GM12878 (cell line): ENCODE data around the gene AVEN. TPM values are rescaled to one million over a fixed set of nuclear protein-coding genes. Genes with fewer than 3 reads are reported as not detected.

ENCODE experiments used
- ATAC-seq: fragments of 200-7000 bp; cut with Tn5 transposase; 3 replicates; pipeline ENCODE4 v1.9.1; 2020; ENCODE audit warnings: mild to moderate bottlenecking, moderate library complexity
- BruUV-seq: library from RNA; stranded (reverse); fragments of 400-500 nt; replicated peaks from 2 replicates; lab custom pipeline; 2021; lab: Mats Ljungman, UMichigan
- CTCF ChIA-PET: fragments of 300-600 bp; sonication (Branson Sonifier 250); formaldehyde crosslinking; extraction: SDS; loops from one replicate; lab custom pipeline; 2021; ENCODE audit warnings: inconsistent platforms; lab: Yijun Ruan, JAX
- POLR2A ChIA-PET: fragments of 350-600 bp; formaldehyde crosslinking; extraction: SDS; loops from one replicate; lab custom pipeline; 2021; ENCODE audit warnings: inconsistent platforms; lab: Charles Lee
- RAD21 ChIA-PET: fragments of 300-600 bp; sonication (Branson Sonifier 250); formaldehyde crosslinking; loops from one replicate; lab custom pipeline; 2023; ENCODE audit warnings: antibody characterized with exemption; ENCODE audit not compliant: unreplicated experiment; lab: Charles Lee
- SMC1A ChIA-PET: fragments of 300-600 bp; sonication (Branson Sonifier 250); formaldehyde crosslinking; loops from one replicate; lab custom pipeline; 2023; ENCODE audit not compliant: unreplicated experiment, uncharacterized antibody; lab: Charles Lee
- DNase-seq: peaks from one replicate; pipeline ENCODE4 v3.0.0-alpha.2; 2011; ENCODE audit warnings: low read depth, low spot score
- FAIRE-seq: peaks from 3 replicates; lab custom pipeline; 2011; peaks lifted over from hg19 to GRCh38; lab: Jason Lieb, UNC
- H2AFZ ChIP-seq: 2 replicates; pipeline ENCODE4 v1.6.0; 2011; ENCODE audit warnings: low read depth, low read length, control low read depth; ENCODE audit not compliant: control insufficient read depth
- H3K27ac ChIP-seq: 2 replicates; pipeline ENCODE4 v1.5.1; 2011; ENCODE audit warnings: control low read depth; ENCODE audit not compliant: control insufficient read depth, insufficient read depth
- H3K27me3 ChIP-seq, 2 experiments: replicated peaks in 1 of 2; 2 replicates each; pipeline versions ENCODE4 v1.6.0 to v1.6.1; 2011; ENCODE audit warnings: low read length in 1 of 2; ENCODE audit not compliant: control insufficient read depth in 2 of 2, insufficient read depth in 2 of 2
- H3K36me3 ChIP-seq, 2 experiments: 2 replicates each; pipeline ENCODE4 v1.5.1; 2011; ENCODE audit warnings: low read length in 1 of 2; ENCODE audit not compliant: control insufficient read depth in 2 of 2, insufficient read depth in 2 of 2
- H3K4me1 ChIP-seq: 2 replicates; pipeline ENCODE4 v1.6.1; 2011; ENCODE audit warnings: mild to moderate bottlenecking, low read length, moderate library complexity, mixed read lengths; ENCODE audit not compliant: control insufficient read depth, insufficient read depth
- H3K4me2 ChIP-seq: 2 replicates; pipeline ENCODE4 v1.6.0; 2011; ENCODE audit warnings: control low read depth; ENCODE audit not compliant: control insufficient read depth, insufficient read depth
- H3K4me3 ChIP-seq: fragments of 200-600 bp; sonication (generic); 2 replicates; pipeline ENCODE4 v1.5.1; 2016
- H3K79me2 ChIP-seq: 2 replicates; pipeline ENCODE4 v1.6.0; 2011; ENCODE audit warnings: low read length; ENCODE audit not compliant: control insufficient read depth, insufficient read depth
- H3K9ac ChIP-seq: 2 replicates; pipeline ENCODE4 v1.8.0; 2011; ENCODE audit warnings: low read length, control low read depth, mixed read lengths; ENCODE audit not compliant: control insufficient read depth, insufficient read depth
- H3K9me3 ChIP-seq: replicated peaks from 3 replicates; pipeline ENCODE4 v1.5.1; 2011; ENCODE audit warnings: mild to moderate bottlenecking, low read length; ENCODE audit not compliant: control insufficient read depth, insufficient read depth
- H4K20me1 ChIP-seq: 2 replicates; pipeline ENCODE4 v1.6.0; 2011; ENCODE audit not compliant: control insufficient read depth, insufficient read depth
- ASH2L ChIP-seq: fragments of 300-600, 200-600 bp; sonication (generic); IDR thresholded peaks from 2 replicates; pipeline ENCODE4 v1.6.1; 2017; ENCODE audit warnings: low read depth, mild to moderate bottlenecking, borderline replicate concordance
- ATF2 ChIP-seq: IDR thresholded peaks from 2 replicates; pipeline ENCODE4 v1.6.1; 2012; ENCODE audit warnings: low read length, inconsistent platforms
- BHLHE40 ChIP-seq, 2 experiments: fragments of 450-650 bp in 1 of 2; IDR thresholded peaks; 2 replicates each; pipeline ENCODE4 v1.6.1; 2011 to 2017; ENCODE audit warnings: low read depth in 2 of 2, borderline replicate concordance in 1 of 2, improper control_type of control experiment in 1 of 2, low read length in 1 of 2, mild to moderate bottlenecking in 1 of 2
- CBFB ChIP-seq: IDR thresholded peaks from 2 replicates; pipeline ENCODE4 v1.6.1; 2016; ENCODE audit warnings: antibody characterized with exemption, low read depth
- CEBPB ChIP-seq, 2 experiments: fragments of 150-350 bp in 1 of 2; IDR thresholded peaks; 2 replicates each; pipeline ENCODE4 v1.6.1; 2012 to 2014; ENCODE audit warnings: low read depth in 2 of 2, low read length in 2 of 2, borderline replicate concordance in 1 of 2, inconsistent platforms in 1 of 2
- CHD1 ChIP-seq: IDR thresholded peaks from 2 replicates; pipeline ENCODE4 v1.6.1; 2012; ENCODE audit warnings: low read depth, low read length, improper control_type of control experiment
- E2F8 ChIP-seq: fragments of 450-650 bp; IDR thresholded peaks from 2 replicates; pipeline ENCODE4 v1.6.1; 2018; ENCODE audit warnings: mild to moderate bottlenecking, low read depth, moderate library complexity; ENCODE audit not compliant: partially characterized antibody
- FOS ChIP-seq: IDR thresholded peaks from 3 replicates; pipeline ENCODE4 v1.6.1; 2011; ENCODE audit warnings: borderline replicate concordance; ENCODE audit not compliant: insufficient read length; ENCODE audit errors: extremely low read depth
- GABPA ChIP-seq: IDR thresholded peaks from 2 replicates; pipeline ENCODE4 v1.6.1; 2014; ENCODE audit warnings: antibody characterized with exemption, low read depth, mild to moderate bottlenecking, inconsistent platforms
- HCFC1 ChIP-seq: fragments of 150-350 bp; IDR thresholded peaks from 2 replicates; pipeline ENCODE4 v1.6.1; 2014; ENCODE audit warnings: low read length
- HDAC6 ChIP-seq: fragments of 200-600 bp; sonication (generic); IDR thresholded peaks from one replicate; pipeline ENCODE4 v1.8.0; 2017; ENCODE audit warnings: antibody characterized with exemption; ENCODE audit not compliant: unreplicated experiment
- MTA2 ChIP-seq: fragments of 450-650 bp; IDR thresholded peaks from 2 replicates; pipeline ENCODE4 v1.6.1; 2016; ENCODE audit warnings: low read depth, mild to moderate bottlenecking, moderate library complexity
- NFYA ChIP-seq: IDR thresholded peaks from 2 replicates; pipeline ENCODE4 v1.6.1; 2011; ENCODE audit warnings: low read depth, mild to moderate bottlenecking, low read length, improper control_type of control experiment, borderline replicate concordance
- POLR2A ChIP-seq: IDR thresholded peaks from 2 replicates; pipeline ENCODE4 v1.6.1; 2011; ENCODE audit warnings: low read depth, mild to moderate bottlenecking, low read length
- SMAD5 ChIP-seq: IDR thresholded peaks from 2 replicates; pipeline ENCODE4 v1.6.1; 2016; ENCODE audit warnings: antibody characterized with exemption, low read depth
- SUZ12 ChIP-seq: fragments of 200-600 bp; sonication (generic); IDR thresholded peaks from one replicate; pipeline ENCODE4 v1.6.1; 2018; ENCODE audit warnings: antibody characterized with exemption, mild to moderate bottlenecking; ENCODE audit not compliant: unreplicated experiment
- ZBED1 ChIP-seq: IDR thresholded peaks from 2 replicates; pipeline ENCODE4 v1.6.1; 2016; ENCODE audit warnings: borderline replicate concordance
- ZZZ3 ChIP-seq: IDR thresholded peaks from 2 replicates; pipeline ENCODE4 v1.6.1; 2011; ENCODE audit warnings: low read depth; ENCODE audit not compliant: control insufficient read depth, insufficient read length
- WGBS: methylation state at CpG from one replicate; pipeline ENCODE4 v1.1.6; 2016; ENCODE audit warnings: low lambda C conversion rate; ENCODE audit not compliant: insufficient replicate concordance, insufficient coverage; ENCODE audit errors: missing lambda C conversion rate; 5-methylcytosine and 5-hydroxymethylcytosine counted together
- in situ Hi-C: fragments of 300-500 bp; cut with MboI; formaldehyde crosslinking; loops from 9 replicates; pipeline ENCODE4 v1.14.3; 2018; ENCODE audit warnings: mixed read lengths
- intact Hi-C: fragments of 100-400 bp; cut with micrococcal nuclease; formaldehyde crosslinking; loops from one replicate; pipeline ENCODE4 v1.14.2; 2022; ENCODE audit not compliant: unreplicated experiment
- polyA plus RNA-seq, 11 experiments: library from polyadenylated mRNA; depleted of rRNA in 4 of 11; unstranded in 6 of 11; stranded (reverse) in 5 of 11; fragments of >200 nt; fragmentation: Nextera tagmentation in 4 of 11; fragmentation: Illumina TruSeq in 1 of 11; extraction: Ambion mirVana in 4 of 11; extraction: Trizol in 1 of 11; gene quantifications; 1 replicate in 1 of 11; 2 replicates in 10 of 11; pipeline versions ENCODE4 v1.2.1 to v1.2.3, GENCODE V29; 2011 to 2016; ENCODE audit warnings: inconsistent platforms in 2 of 11, missing spikeins in 2 of 11, low read depth in 1 of 11
- total RNA-seq, 4 experiments: library from RNA; depleted of rRNA in 3 of 4; stranded (reverse); fragments of >200 nt in 3 of 4; fragmentation: Illumina TruSeq in 1 of 4; extraction: Trizol in 1 of 4; gene quantifications; 2 replicates each; pipeline versions ENCODE4 v1.2.1 to v1.2.3, GENCODE V29; 2013 to 2021
- TF ChIP-seq, protein P1 (sequence below): fragments of 450-650 bp; IDR thresholded peaks from 2 replicates; pipeline ENCODE4 v1.6.1; 2017; ENCODE audit warnings: low read depth, mild to moderate bottlenecking, moderate library complexity

The AVEN gene
- total and polyA plus RNA-seq, 10 of the 15 experiments (the other 5 are each of a cell fraction or from before 2014, with no cell fraction given), result 1.4 to 15.1 (median 10.5) TPM

DNA sequence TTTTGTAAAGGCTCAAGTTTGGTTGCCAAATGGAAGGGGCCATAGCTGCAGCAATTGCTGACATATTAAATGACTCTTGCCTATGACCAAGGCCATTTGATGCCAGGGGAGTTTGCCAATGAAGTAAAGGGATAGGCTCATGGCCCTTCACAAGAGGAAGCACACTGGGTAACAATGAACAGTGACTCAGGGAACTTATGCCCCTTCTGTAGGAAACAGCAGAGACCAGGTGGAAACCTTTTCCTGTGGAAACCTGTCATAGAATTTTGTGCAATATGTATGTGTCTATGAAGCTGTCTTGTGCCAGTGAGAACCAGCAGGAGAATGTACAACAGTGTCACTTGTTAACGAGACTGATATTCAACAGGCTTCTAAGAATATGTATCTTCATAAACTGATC is 25.4 kb upstream of the AVEN start (continued):
- no peak for TF ChIP-seq E2F8
- no peak for TF ChIP-seq SMAD5
- no peak for TF ChIP-seq POLR2A
- TF ChIP-seq HCFC1, result no peak
- TF ChIP-seq ZBED1, result no peak
- no peak for TF ChIP-seq MTA2

- intact Hi-C loops (loop anchor here (10.0 kb wide), 1 partner anchor 525 kb away; the partner anchor contains the start of gene GOLGA8B), in situ Hi-C loops (loop anchor here (25.0 kb wide), 1 partner anchor 527 kb away; the partner anchor contains the start of gene GOLGA8B)
- POLR2A ChIA-PET, result no interaction called here
- Histone ChIP-seq H3K9me3 (no peaks in the 10 kb centered on the region), H3K79me2 (no peaks in the 10 kb centered on the region), H3K9ac (no peak overlapping the region), H4K20me1 (no peaks in the 10 kb centered on the region), H3K4me3 (no peak overlapping the region), H3K4me1 (no peaks in the 10 kb centered on the region), H3K4me2 (no peak overlapping the region), H2AFZ (no peak overlapping the region), H3K27ac (no peak overlapping the region), H3K36me3 (no peaks in the 10 kb centered on the region), H3K27me3 (no peaks in the 10 kb centered on the region)
- RAD21 ChIA-PET, result no interaction called here
- CTCF ChIA-PET, result interaction anchor here (1.1 to 2.8 kb wide), 8 partner anchors 8 to 150 kb away, joined by 3 to 36 read pairs (median 4); partner anchors contain the start of gene KATNBL1
- DNase-seq, result no peak
- 15% methylated on average over 3 of the region's 3 CpGs for WGBS
- SMC1A ChIA-PET, result interaction anchor here (0.6 to 1.1 kb wide), 3 partner anchors 8 to 149 kb away, joined by 3 to 4 read pairs (median 4); partner anchors contain the start of gene KATNBL1
- BruUV-seq, result no TSS peak
- no peak for ATAC-seq
- no peak for FAIRE-seq
- no peak for TF ChIP-seq SUZ12
- no peak for TF ChIP-seq CEBPB (IDR thresholded peaks at IDR 0.05; ENCODE audit: borderline replicate concordance in 1 of 2, low read depth in 2 of 2, low read length in 2 of 2)
- no peak for TF ChIP-seq GABPA
- no peak for TF ChIP-seq NFYA
- no peak for TF ChIP-seq CHD1
- TF ChIP-seq ZZZ3, result no peak
- TF ChIP-seq CBFB, result no peak
- no peak for TF ChIP-seq BHLHE40 (IDR thresholded peaks at IDR 0.05; ENCODE audit: borderline replicate concordance in 1 of 2, low read depth in 2 of 2, low read length in 1 of 2)
- no peak for TF ChIP-seq FOS
- TF ChIP-seq HDAC6, result no peak
- TF ChIP-seq, protein P1, sequence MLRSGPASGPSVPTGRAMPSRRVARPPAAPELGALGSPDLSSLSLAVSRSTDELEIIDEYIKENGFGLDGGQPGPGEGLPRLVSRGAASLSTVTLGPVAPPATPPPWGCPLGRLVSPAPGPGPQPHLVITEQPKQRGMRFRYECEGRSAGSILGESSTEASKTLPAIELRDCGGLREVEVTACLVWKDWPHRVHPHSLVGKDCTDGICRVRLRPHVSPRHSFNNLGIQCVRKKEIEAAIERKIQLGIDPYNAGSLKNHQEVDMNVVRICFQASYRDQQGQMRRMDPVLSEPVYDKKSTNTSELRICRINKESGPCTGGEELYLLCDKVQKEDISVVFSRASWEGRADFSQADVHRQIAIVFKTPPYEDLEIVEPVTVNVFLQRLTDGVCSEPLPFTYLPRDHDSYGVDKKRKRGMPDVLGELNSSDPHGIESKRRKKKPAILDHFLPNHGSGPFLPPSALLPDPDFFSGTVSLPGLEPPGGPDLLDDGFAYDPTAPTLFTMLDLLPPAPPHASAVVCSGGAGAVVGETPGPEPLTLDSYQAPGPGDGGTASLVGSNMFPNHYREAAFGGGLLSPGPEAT, result no peak
- no peak for TF ChIP-seq ATF2
- no peak for TF ChIP-seq ASH2L
- TF ChIP-seq, all 136 proteins: peak for 0
Observed at GRCh38 chr15:34059946-34060345, 20.9 kb upstream of the AVEN start.
